Lung (tissue), 12 donors: ENCODE results near the gene SMIM7. TPM values are rescaled to one million over a fixed set of nuclear protein-coding genes. Genes with fewer than 3 reads are reported as not detected.

Experiments used
- ATAC-seq: fragments of 200-7000 bp; cut with Tn5 transposase; one replicate; pipeline ENCODE4 v1.9.1; 2020; ENCODE audit warnings: moderate number of reproducible peaks; ENCODE audit not compliant: insufficient read depth, low FRiP score
- DNase-seq, 3 donors: peaks; one replicate each; pipeline ENCODE4 v3.0.0-alpha.2; 2013 to 2017
- H3K27ac ChIP-seq, 2 donors: one replicate each; pipeline ENCODE4 v1.5.1; 2013; ENCODE audit warnings: mild to moderate bottlenecking in 2 of 2, moderate library complexity in 2 of 2, control low read depth in 1 of 2, inconsistent platforms in 1 of 2, low read depth in 1 of 2, low read length in 1 of 2
- H3K27me3 ChIP-seq, 3 donors: one replicate each; pipeline ENCODE4 v1.5.1; 2013; ENCODE audit warnings: low read length in 2 of 3; ENCODE audit not compliant: control insufficient read depth in 3 of 3, insufficient read depth in 3 of 3
- H3K36me3 ChIP-seq, 4 donors: one replicate each; pipeline ENCODE4 v1.5.1; 2013; ENCODE audit warnings: low read length in 4 of 4, mild to moderate bottlenecking in 1 of 4, moderate library complexity in 1 of 4; ENCODE audit not compliant: control insufficient read depth in 4 of 4, insufficient read depth in 4 of 4
- H3K4me1 ChIP-seq, 5 donors: one replicate each; pipeline ENCODE4 v1.5.1; 2013; ENCODE audit warnings: low read length in 5 of 5, mild to moderate bottlenecking in 2 of 5, moderate library complexity in 1 of 5; ENCODE audit not compliant: control insufficient read depth in 5 of 5, insufficient read depth in 5 of 5
- H3K4me3 ChIP-seq: one replicate; pipeline ENCODE4 v1.5.1; 2013; ENCODE audit warnings: mild to moderate bottlenecking, control low read depth, moderate library complexity
- H3K9ac ChIP-seq, 2 donors: one replicate each; pipeline ENCODE4 v1.5.1; 2013; ENCODE audit warnings: low read length in 2 of 2, control low read depth in 1 of 2; ENCODE audit not compliant: insufficient read depth in 1 of 2
- H3K9me3 ChIP-seq, 4 donors: one replicate each; pipeline ENCODE4 v1.5.1; 2013; ENCODE audit warnings: low read length in 3 of 4, mild to moderate bottlenecking in 1 of 4, moderate library complexity in 1 of 4; ENCODE audit not compliant: control insufficient read depth in 4 of 4, insufficient read depth in 3 of 4
- CTCF ChIP-seq: IDR thresholded peaks from 2 replicates; pipeline ENCODE4 v1.5.1; 2012; ENCODE audit warnings: mild to moderate bottlenecking; ENCODE audit errors: control extremely low read depth, extremely low read depth
- WGBS, 2 donors: extraction: QIAGEN DNeasy Blood & Tissue Kit; methylation state at CpG; one replicate each; pipeline ENCODE4 v1.1.7; 2013; 5-methylcytosine and 5-hydroxymethylcytosine counted together
- polyA plus RNA-seq, 2 donors: library from polyadenylated mRNA; stranded (reverse); fragments of 200-250 nt; gene quantifications; one replicate each; pipeline ENCODE4 v1.2.1, GENCODE V29; 2013
- total RNA-seq, 2 donors: library from RNA; depleted of rRNA in 1 of 2; stranded (reverse); fragments of >200 nt in 1 of 2; gene quantifications; one replicate each; pipeline ENCODE4 v1.2.1, GENCODE V29; 2014 to 2021
- donor health status: control.
- donor health status: control.
- donor health status: Bipolar disorder and iron deficiency.
- donor health status: healthy.
- donor health status: DM: yes; HTN: yes; CAD: no.

Gene SMIM7
- total and polyA plus RNA-seq, 4 donors: 68.0 to 86.3 (median 78.8) TPM

- no peak for TF ChIP-seq CTCF
These were observed 61.1 kb downstream of the SMIM7 start for GRCh38 chr19:16598848-16599247.

DNA sequence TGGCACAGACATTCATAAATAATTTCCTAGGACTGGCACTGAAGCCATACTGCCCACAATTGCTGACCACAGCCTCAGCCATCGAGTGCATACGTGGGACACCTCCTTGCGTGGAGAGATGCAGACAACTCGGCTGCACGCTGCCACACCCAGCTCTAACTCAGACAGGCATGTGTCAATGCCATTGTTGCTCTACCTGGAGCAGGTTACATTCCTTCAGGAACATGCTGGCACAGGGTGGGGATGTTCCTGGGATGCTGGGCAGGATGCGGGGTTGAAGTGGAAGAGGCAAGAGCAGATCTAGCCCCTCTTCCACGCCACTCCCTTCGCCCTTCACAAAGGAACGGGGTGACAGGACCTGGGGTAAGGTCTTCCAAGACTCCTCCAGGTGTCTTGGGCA, 63.5 kb downstream of the SMIM7 start:
- Histone ChIP-seq H3K9me3 (no peaks in the 10 kb centered on the region), H3K4me1 (peaks cover 0 to 38% (median 0%) of the 10 kb centered on the region in 5 donors), H3K36me3 (peaks cover 0 to 3% (median under 1%) of the 10 kb centered on the region in 4 donors), H3K9ac (no peak overlapping the region), H3K4me3 (no peak overlapping the region), H3K27ac (no peak overlapping the region), H3K27me3 (no peaks in the 10 kb centered on the region)
- ATAC-seq (no peak), DNase-seq (no peak)
- WGBS, 2 donors: 95% methylated on average over 9 of the region's 9 CpGs
- TF ChIP-seq CTCF: no peak

More at GRCh38 chr19:16598848-16599247, 61.1 kb downstream of the SMIM7 start:
- 78% methylated on average over 4 of the region's 4 CpGs for WGBS, 2 donors
- no peak overlapping the region for H3K27ac ChIP-seq
- DNase-seq: no peak
- peaks cover 0 to 27% (median 0%) of the 10 kb centered on the region in 5 donors for H3K4me1 ChIP-seq
- no peaks in the 10 kb centered on the region for H3K9me3 ChIP-seq
- no peak overlapping the region for H3K9ac ChIP-seq
- no peaks in the 10 kb centered on the region for H3K36me3 ChIP-seq
- no peak overlapping the region for H3K4me3 ChIP-seq
- ATAC-seq: no peak
- H3K27me3 ChIP-seq: no peaks in the 10 kb centered on the region

Other genes with a start within 250 kb of the SMIM7 start
- 10 to 100 TPM; 31.7 to 47.0 TPM for gene EPS15L1, start 188.2 kb downstream of the SMIM7 start, total RNA-seq
- 10 to 100 TPM; 18.7 to 20.1 TPM for gene EPS15L1, start 188.2 kb downstream of the SMIM7 start, polyA plus RNA-seq
- gene CALR3, start 164.0 kb downstream of the SMIM7 start, total RNA-seq: not detected
- gene CALR3, start 164.0 kb downstream of the SMIM7 start, polyA plus RNA-seq: under 1 TPM in 1 of 2 donors, not detected in 1; 0.07 TPM
- 1 to 10 TPM; 5.2 to 9.4 TPM for gene C19orf44, start 163.8 kb downstream of the SMIM7 start, total RNA-seq
- 1 to 10 TPM; 3.1 to 4.0 TPM for gene C19orf44, start 163.8 kb downstream of the SMIM7 start, polyA plus RNA-seq
- 10 to 100 TPM; 26.5 to 30.9 TPM for gene CHERP, start 117.7 kb downstream of the SMIM7 start, total RNA-seq
- 10 to 100 TPM; 19.5 to 20.2 TPM for gene CHERP, start 117.7 kb downstream of the SMIM7 start, polyA plus RNA-seq
- 10 to 100 TPM; 30.3 to 58.1 TPM for gene SLC35E1, start 87.7 kb downstream of the SMIM7 start, total RNA-seq
- 10 to 100 TPM; 24.9 to 36.4 TPM for gene SLC35E1, start 87.7 kb downstream of the SMIM7 start, polyA plus RNA-seq
- 10 to 100 TPM in 1 of 2 donors, 1 to 10 TPM in 1; 8.9 to 18.2 TPM for gene MED26, start 31.9 kb downstream of the SMIM7 start, total RNA-seq
- gene MED26, start 31.9 kb downstream of the SMIM7 start, polyA plus RNA-seq: 1 to 10 TPM; 7.0 to 7.4 TPM
- 1 to 10 TPM; 3.9 to 6.2 TPM for gene TMEM38A, start 995 bp upstream of the SMIM7 start, total RNA-seq
- gene TMEM38A, start 995 bp upstream of the SMIM7 start, polyA plus RNA-seq: 1 to 10 TPM; 3.6 to 3.8 TPM
- 1 to 10 TPM; 7.3 to 7.6 TPM for gene NWD1, start 59.7 kb upstream of the SMIM7 start, total RNA-seq
- gene NWD1, start 59.7 kb upstream of the SMIM7 start, polyA plus RNA-seq: 1 to 10 TPM in 1 of 2 donors, under 1 TPM in 1; 0.55 to 2.6 TPM
- gene SIN3B, start 169.3 kb upstream of the SMIM7 start, total RNA-seq: 10 to 100 TPM; 60.8 to 63.9 TPM
- 10 to 100 TPM; 29.5 to 48.1 TPM for gene SIN3B, start 169.3 kb upstream of the SMIM7 start, polyA plus RNA-seq
- 10 to 100 TPM in 1 of 2 donors, 1 to 10 TPM in 1; 5.8 to 76.8 TPM for gene F2RL3, start 228.9 kb upstream of the SMIM7 start, total RNA-seq
- gene F2RL3, start 228.9 kb upstream of the SMIM7 start, polyA plus RNA-seq: 10 to 100 TPM; 45.2 to 60.8 TPM